ENCODE data around the gene MAGEB16.

MAGEB16 gene

GRCh38 chrX:35798042-35798441 lies at the start of gene MAGEB16:
TSS of gene MAGEB16 (plus strand) at chrX:35798342. CDS start at chrX:35802197, 3,855 bp downstream.
- DNase-seq = no peak

DNA sequence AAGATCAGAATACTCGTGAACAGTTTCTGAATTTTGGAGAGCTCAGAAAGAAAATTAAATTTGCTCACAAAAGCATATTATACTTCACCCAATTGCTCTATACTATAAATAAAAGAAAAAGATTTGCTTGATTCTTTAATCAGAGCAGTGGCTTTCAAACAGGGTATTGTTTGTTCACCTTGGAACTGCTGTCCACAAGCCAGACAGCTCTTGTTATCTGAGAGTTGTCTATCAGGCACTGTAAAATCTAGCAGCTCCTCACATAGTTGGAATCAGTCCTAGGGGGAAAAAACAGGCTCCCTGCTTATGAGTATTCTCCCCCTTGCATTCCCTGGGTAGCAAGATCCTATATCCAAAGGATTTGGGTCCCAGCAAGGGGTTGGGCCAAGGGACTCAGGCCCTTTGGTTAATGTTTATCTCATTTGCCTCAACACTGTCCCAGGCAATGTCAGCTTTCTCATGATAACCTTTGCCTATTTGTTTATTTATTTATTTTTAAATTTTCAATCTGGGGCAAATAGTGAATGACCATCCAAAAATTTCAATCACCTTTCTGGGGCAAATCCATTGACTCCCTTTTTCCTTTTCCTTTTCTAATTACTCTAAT lies 24.1 kb upstream of the MAGEB16 start:
- DNase-seq = no peak

- DNase-seq = no peak
Measured at GRCh38 chrX:35785075-35785474, 13.1 kb upstream of the MAGEB16 start.

- DNase-seq = no peak
Measured at GRCh38 chrX:35786271-35786670, 11.9 kb upstream of the MAGEB16 start.

DNA sequence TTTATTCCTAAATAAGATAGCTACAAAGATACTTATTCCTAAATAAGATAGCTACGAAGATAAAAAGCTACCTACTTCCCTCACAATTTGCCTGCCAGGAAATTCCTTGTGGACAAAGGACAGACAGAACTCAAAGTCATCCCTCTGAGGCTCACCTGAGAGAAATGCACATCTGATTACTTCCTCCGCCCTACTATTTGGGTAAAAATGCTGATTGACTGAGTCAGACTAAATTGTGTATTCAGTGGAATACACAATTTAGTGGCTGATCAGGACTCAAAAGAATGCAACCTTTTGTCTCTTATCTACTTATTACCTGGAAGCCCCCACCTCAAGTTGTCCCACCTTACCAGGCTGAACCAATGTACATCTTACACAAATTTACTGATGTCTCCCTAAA lies 10.3 kb upstream of the MAGEB16 start:
- no peak for DNase-seq

DNA sequence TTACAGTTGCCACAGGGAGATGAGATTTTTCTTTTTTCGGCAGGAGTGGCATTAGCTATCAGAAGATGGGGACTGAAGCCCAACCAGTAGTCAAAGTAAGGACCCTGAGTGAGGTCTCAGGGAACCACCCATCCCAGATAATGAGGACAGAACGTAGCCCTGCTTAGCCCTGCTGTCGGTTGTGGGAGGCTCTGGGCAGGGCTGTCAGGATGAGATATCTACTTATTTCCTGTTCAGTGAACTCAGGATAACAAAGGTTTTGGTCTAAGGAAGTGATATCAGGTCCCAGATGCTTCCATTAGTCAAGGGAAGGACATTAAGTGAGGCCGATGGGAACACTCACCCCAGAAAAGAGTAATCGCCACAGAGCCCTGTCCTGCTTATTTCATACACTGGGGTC lies 2.3 kb downstream of the MAGEB16 start:
- no peak for DNase-seq

DNA sequence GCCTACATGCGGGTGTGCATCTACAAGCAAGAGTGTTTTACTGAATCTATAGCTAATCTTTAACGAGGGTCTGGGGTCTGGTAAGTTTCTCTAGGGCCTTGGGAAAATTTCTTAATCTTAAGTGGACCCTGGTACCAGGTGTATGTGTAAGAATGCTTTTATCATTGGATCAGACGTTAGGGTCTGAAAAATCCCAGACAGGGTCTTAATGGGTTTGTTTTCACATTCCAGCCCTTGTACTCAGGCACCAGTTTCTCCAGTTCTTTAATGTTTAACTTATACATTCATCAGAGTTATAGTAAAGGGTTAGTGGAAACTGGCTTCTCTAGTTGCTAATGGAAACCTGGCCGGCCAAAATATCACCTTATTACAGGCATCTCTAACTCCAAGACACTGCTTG lies 11.6 kb downstream of the MAGEB16 start:
- no peak for DNase-seq

DNA sequence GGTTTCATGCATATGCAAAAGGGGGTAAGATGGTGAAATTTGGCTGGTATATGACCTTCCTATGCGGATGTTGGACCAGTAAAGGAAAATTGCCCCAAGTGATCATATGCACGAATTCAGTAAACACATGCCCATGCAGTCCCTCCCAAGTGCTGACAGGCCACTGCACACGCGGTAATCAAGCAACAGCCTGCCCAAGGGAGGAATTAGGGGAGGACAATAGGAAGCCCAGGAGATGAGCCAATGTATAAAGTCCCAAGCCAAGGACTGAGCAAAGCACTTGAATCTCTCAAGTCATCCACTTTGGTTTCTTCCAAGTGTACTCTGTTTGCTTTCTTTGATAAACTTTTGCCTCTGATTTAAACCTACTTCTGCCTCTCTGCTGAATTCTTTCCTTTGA lies 21.1 kb downstream of the MAGEB16 start:
- DNase-seq = no peak

DNA sequence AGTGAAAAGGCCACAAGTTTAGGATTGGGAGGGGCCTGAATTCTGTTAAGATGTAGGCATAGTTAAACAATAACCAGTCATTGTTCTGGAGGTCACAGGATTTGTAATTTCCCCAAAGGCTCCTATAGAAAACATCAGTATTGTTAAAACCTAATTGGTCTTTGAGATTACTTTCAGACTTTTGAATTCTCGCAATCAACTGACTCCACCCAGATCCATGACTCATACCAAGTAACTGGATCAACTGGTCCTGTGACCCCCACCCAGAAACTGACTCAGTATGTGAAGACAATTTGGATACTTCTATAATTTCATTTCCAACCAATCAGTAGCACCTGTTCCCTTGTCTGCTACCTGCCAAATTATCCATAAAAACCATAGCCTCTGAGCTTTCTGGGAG lies 28.4 kb downstream of the MAGEB16 start:
- no peak for DNase-seq

DNA sequence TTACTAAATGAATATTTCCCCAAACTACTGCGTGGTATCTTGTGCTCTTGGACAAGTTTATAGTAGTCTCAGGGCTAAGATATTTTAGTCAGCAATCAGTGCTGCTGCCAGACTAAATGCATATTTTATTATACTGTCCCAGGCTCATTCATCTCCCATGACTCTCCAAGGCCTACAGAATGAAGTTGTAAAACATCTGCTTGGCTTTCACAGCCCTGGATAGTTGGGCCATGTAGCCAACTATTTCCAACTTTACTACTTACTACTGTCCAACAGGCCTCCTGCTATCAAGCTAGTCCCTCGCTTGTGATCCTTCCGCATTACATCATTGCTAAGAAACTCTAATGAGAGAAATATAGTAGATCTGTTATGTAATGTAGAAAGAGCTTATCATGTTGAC lies 31.4 kb downstream of the MAGEB16 start:
- no peak for DNase-seq

DNA sequence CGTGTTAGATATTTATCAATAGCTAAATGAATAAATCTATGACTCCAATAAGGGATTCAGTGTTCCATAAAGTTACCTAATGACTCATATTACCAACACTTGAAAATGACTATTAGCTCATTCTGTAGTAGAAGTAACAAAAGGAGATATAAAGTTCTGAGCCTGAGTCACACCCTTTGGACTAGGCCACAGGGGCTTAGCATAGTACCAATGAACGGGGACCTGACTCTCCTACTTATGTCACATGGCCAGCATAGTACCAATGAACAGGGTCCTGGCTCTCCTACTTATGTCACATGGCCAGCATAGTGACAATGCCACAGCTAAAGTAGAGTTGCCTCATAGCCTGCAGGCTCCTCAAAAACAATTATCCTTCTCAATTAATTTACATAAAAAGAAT lies 43.7 kb downstream of the MAGEB16 start:
- DNase-seq = no peak

GRCh38 chrX:35842674-35843073 lies 44.5 kb downstream of the MAGEB16 start:
- peak; percentile 2 for DNase-seq

DNA sequence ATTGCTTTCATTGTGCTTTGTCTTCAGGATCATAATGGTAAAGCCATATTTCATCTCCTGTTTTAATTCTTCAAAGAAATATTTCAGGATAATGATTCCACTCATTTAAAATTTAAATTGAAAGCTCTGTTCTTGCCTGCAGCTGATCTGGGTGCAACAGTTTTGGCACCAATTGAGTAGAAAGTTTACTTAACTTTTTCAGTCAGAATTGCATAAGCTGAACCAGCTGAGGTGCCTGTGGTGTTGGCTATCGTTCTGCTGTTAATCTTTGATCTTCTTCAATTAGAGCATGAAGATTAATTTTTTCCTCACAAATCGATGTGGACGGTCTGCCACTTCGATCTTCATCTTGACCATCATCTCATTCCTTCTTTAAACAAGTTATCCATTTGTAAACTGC lies 49.6 kb downstream of the MAGEB16 start:
- no peak for DNase-seq
